Brain microvascular endothelial cell (primary cell): ENCODE results near the gene ABHD17C.

Experiments
- DNase-seq: peaks from one replicate; pipeline ENCODE4 v3.0.0-alpha.2; 2020
- H3K27ac ChIP-seq: fragments of 250-450 bp; sonication (Bioruptor Pico); 2 replicates; pipeline ENCODE4 v1.5.1; 2020; ENCODE audit warnings: mild to moderate bottlenecking, moderate library complexity
- H3K27me3 ChIP-seq: fragments of 250-450 bp; sonication (Bioruptor Pico); replicated peaks from 2 replicates; pipeline ENCODE4 v1.5.1; 2020; ENCODE audit warnings: mild to moderate bottlenecking
- H3K36me3 ChIP-seq: fragments of 250-450 bp; sonication (Bioruptor Pico); replicated peaks from 2 replicates; pipeline ENCODE4 v1.5.1; 2020; ENCODE audit warnings: mild to moderate bottlenecking
- H3K4me3 ChIP-seq: 2 replicates; pipeline ENCODE4 v1.5.1; 2011; ENCODE audit warnings: low read depth, mild to moderate bottlenecking, control low read depth, low read length, moderate library complexity
- in situ Hi-C: cut with HindIII; loops from 2 replicates; pipeline ENCODE4 v1.10.0; 2017; ENCODE audit warnings: low sequenced_read_pairs, low pct_ligation_motif_present
- TF ChIP-seq, protein P1 (sequence below): IDR thresholded peaks from 2 replicates; pipeline ENCODE4 v1.5.1; 2011; ENCODE audit warnings: low read depth, mild to moderate bottlenecking, moderate library complexity, low read length, control low read depth, inconsistent platforms; ENCODE audit errors: missing control alignments

Gene ABHD17C

DNA sequence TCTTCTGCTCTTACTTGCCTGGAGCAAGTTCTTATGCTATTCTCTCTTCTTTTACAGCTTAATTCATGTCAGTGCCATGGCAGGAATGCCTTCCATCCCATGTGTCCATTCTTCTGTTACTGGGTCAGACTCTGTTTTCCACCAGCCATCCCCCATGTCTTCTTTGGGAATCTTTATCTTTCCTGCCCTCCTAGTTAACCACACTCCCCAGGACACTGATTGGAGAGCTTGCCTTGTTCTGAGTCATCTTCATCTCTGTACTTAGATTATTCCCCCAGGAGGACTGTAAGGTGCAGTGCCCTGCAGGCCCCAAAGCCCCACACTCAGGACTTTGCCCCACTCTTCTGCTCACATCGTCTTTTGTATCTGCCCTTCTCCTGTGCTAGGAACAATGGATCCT lies 3.6 kb downstream of the ABHD17C start:
- H3K36me3 ChIP-seq, result no peaks in the 10 kb centered on the region
- no peaks in the 10 kb centered on the region for H3K27me3 ChIP-seq
- peak; percentile 32 for DNase-seq
- TF ChIP-seq, protein P1, sequence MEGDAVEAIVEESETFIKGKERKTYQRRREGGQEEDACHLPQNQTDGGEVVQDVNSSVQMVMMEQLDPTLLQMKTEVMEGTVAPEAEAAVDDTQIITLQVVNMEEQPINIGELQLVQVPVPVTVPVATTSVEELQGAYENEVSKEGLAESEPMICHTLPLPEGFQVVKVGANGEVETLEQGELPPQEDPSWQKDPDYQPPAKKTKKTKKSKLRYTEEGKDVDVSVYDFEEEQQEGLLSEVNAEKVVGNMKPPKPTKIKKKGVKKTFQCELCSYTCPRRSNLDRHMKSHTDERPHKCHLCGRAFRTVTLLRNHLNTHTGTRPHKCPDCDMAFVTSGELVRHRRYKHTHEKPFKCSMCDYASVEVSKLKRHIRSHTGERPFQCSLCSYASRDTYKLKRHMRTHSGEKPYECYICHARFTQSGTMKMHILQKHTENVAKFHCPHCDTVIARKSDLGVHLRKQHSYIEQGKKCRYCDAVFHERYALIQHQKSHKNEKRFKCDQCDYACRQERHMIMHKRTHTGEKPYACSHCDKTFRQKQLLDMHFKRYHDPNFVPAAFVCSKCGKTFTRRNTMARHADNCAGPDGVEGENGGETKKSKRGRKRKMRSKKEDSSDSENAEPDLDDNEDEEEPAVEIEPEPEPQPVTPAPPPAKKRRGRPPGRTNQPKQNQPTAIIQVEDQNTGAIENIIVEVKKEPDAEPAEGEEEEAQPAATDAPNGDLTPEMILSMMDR, result no peak
- H3K27ac ChIP-seq, result no peak overlapping the region
- in situ Hi-C loops, result no loop called here
- no peak overlapping the region for H3K4me3 ChIP-seq

DNA sequence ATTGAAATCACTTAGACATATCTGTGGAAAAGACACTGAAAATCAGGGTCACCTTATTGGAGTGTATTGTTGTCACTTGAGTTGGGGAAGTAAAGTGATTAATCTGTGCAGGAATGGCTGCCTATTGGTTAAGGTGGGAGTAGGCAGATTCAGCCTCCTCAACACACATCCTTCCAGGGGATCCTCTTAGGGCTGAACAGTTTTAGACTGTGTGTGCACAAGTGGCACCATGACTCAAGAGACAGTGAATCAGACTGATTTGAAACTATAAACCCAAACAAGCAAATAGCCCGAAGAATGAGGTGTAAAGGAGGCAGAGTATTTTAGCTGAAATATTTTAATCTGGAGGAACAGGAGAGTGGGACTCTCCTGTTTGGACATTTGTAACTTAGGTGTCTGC lies 4.9 kb downstream of the ABHD17C start:
- TF ChIP-seq, protein P1, result no peak
- no peaks in the 10 kb centered on the region for H3K27me3 ChIP-seq
- no peak overlapping the region for H3K4me3 ChIP-seq
- H3K27ac ChIP-seq, result no peak overlapping the region
- no peaks in the 10 kb centered on the region for H3K36me3 ChIP-seq
- DNase-seq, result no peak
- in situ Hi-C loops, result no loop called here

DNA sequence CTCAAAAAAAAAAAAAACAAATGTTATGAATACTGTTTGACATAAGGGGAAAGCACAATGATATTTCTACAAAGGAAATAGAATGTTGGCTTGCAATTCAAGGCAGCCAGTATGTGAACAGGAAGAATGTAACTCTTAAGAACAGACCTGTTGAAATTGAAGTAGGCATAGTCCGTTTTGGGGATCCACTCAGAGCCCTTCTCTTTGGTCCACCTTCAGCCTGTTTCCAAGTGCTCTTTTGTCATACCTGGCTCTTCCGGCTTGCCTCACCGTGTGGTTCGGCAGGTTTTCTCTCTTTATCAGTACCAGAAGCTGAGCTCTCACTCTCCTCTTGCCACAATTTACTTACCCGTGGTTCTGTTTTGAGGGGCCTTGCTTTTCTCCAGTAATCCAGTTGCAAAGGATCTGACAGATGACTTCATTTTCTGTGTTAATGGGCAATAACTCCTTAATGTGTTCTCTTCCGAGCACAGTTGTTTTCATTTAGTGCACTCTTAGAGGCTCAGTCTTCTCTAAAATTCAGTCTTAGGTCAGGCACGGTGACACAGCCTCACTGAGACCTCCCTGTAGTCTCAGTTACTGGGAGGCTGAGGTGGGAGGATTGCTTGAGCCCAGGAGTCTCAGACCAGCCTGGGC lies 6.7 kb downstream of the ABHD17C start:
- DNase-seq, result no peak
- in situ Hi-C loops, result no loop called here
- no peaks in the 10 kb centered on the region for H3K27me3 ChIP-seq
- no peaks in the 10 kb centered on the region for H3K36me3 ChIP-seq
- no peak overlapping the region for H3K27ac ChIP-seq
- TF ChIP-seq, protein P1, result no peak
- H3K4me3 ChIP-seq, result no peak overlapping the region

DNA sequence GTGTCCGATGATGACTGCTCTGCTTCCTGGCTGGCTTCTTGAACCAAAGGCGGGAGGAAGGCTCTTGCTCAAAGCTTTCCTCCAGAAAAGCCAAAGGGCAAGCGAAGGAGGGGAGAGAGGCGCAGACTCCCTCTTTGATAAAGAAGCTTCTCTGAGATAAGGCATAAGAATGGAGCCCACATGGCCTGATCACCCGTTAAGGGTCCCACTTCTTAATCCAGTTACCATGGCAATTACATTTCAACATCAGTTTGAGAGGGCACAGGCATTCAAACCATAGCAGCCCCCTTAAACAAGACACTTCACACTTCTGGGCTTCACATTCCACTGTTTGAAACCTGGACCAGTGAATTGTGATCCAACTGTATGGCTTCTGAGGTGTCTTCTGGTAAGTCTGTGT lies 8.0 kb downstream of the ABHD17C start:
- in situ Hi-C loops, result no loop called here

DNA sequence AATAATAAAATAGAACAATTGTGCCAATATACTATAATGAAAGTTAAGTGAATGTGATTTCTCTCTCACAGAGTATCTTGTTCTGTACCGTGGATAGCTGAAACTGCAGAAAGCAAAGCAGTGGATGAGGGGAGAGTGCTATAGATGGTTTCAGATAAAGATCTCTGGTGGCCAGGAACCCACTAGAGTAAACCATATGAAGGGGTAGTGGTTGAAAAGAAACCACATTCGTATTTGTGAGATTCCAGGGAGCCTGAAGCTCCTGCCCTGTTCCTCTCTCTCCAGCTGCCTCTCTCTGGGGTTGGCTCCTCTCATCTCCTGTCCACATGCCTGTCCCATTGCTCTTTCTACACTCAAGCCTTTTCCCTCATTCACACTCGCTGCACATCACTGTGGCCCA lies 8.9 kb downstream of the ABHD17C start:
- H3K36me3 ChIP-seq, result no peaks in the 10 kb centered on the region
- DNase-seq, result no peak
- H3K4me3 ChIP-seq, result no peak overlapping the region
- in situ Hi-C loops, result no loop called here
- TF ChIP-seq, protein P1, result no peak
- no peak overlapping the region for H3K27ac ChIP-seq
- no peaks in the 10 kb centered on the region for H3K27me3 ChIP-seq

More for the DNA sequence above, 8.0 kb downstream of the ABHD17C start:
- Histone ChIP-seq H3K27ac (no peak overlapping the region), H3K4me3 (no peak overlapping the region), H3K27me3 (no peaks in the 10 kb centered on the region), H3K36me3 (no peaks in the 10 kb centered on the region)
- TF ChIP-seq, protein P1, result no peak
- DNase-seq, result no peak

DNA sequence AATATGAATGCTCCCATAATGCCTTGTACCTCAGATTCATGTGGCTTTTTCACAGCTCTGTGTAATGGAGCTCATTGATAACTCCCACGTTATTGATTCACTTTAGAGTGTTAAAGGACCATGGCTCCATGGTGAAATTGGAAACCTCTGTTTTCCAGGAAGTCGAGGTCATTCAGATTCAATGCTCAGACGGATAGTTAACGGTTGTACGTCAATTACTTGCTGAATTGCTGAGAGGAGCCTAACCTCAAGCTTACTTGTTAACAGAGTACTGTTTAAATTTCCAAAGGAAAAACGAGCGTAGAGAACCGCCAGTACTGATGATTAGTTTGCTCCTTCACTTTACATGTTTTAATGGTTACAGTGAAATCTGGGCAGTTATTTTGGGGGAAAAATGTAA lies 11.1 kb downstream of the ABHD17C start:
- in situ Hi-C loops, result no loop called here
- Histone ChIP-seq H3K27me3 (no peaks in the 10 kb centered on the region), H3K27ac (no peak overlapping the region), H3K4me3 (no peak overlapping the region), H3K36me3 (no peaks in the 10 kb centered on the region)
- DNase-seq, result no peak
- TF ChIP-seq, protein P1, result no peak
